Liver (tissue), 9 donors: ENCODE measurements around the gene CHN2. TPM values are rescaled to one million over a fixed set of nuclear protein-coding genes. Genes with fewer than 3 reads are reported as not detected.

Experiments
- DNase-seq: peaks from one replicate; pipeline ENCODE4 v3.0.0-alpha.2; 2017; ENCODE audit warnings: low spot score
- H3K27ac ChIP-seq, 2 donors: one replicate each; pipeline ENCODE4 v1.7.0; 2013; ENCODE audit warnings: inconsistent platforms in 2 of 2, low read length in 2 of 2, control low read depth in 1 of 2, low read depth in 1 of 2, mild to moderate bottlenecking in 1 of 2
- H3K27me3 ChIP-seq, 4 donors: one replicate each; pipeline versions ENCODE4 v1.6.1 to v1.7.0; 2013; ENCODE audit warnings: low read length in 3 of 4, inconsistent platforms in 1 of 4, mild to moderate bottlenecking in 1 of 4, moderate library complexity in 1 of 4; ENCODE audit not compliant: control insufficient read depth in 4 of 4, insufficient read depth in 4 of 4
- H3K36me3 ChIP-seq, 4 donors: one replicate each; pipeline versions ENCODE4 v1.6.1 to v1.7.0; 2013; ENCODE audit warnings: low read length in 3 of 4, mild to moderate bottlenecking in 3 of 4, low read depth in 1 of 4, moderate library complexity in 1 of 4; ENCODE audit not compliant: control insufficient read depth in 4 of 4, insufficient read depth in 3 of 4
- H3K4me1 ChIP-seq, 4 donors: one replicate each; pipeline versions ENCODE4 v1.6.1 to v1.7.0; 2013; ENCODE audit warnings: low read length in 3 of 4, mild to moderate bottlenecking in 3 of 4, moderate library complexity in 1 of 4; ENCODE audit not compliant: control insufficient read depth in 4 of 4, insufficient read depth in 4 of 4
- H3K4me3 ChIP-seq, 3 donors: one replicate each; pipeline versions ENCODE4 v1.6.1 to v1.7.0; 2013; ENCODE audit warnings: low read length in 3 of 3, control low read depth in 1 of 3, low read depth in 1 of 3, mild to moderate bottlenecking in 1 of 3
- H3K9ac ChIP-seq, 2 donors: one replicate each; pipeline ENCODE4 v1.7.0; 2013; ENCODE audit warnings: low read length in 2 of 2, mild to moderate bottlenecking in 2 of 2, moderate library complexity in 2 of 2, control low read depth in 1 of 2, low read depth in 1 of 2
- H3K9me3 ChIP-seq, 4 donors: one replicate each; pipeline versions ENCODE4 v1.6.1 to v1.7.0; 2013; ENCODE audit warnings: low read length in 3 of 4; ENCODE audit not compliant: control insufficient read depth in 4 of 4
- CTCF ChIP-seq: fragments of 150-350 bp; IDR thresholded peaks from 2 replicates; pipeline ENCODE4 v1.5.1; 2017; ENCODE audit warnings: improper control_type of control experiment, low read depth, low read length; ENCODE audit not compliant: missing input control
- EGR1 ChIP-seq, 2 donors: IDR thresholded peaks; 2 replicates each; pipeline ENCODE4 v1.6.1; 2016 to 2018; ENCODE audit warnings: antibody characterized with exemption in 2 of 2, low read depth in 2 of 2
- FOXA1 ChIP-seq: IDR thresholded peaks from 2 replicates; pipeline ENCODE4 v1.6.1; 2016; ENCODE audit warnings: antibody characterized with exemption
- FOXA2 ChIP-seq: IDR thresholded peaks from 2 replicates; pipeline ENCODE4 v1.6.1; 2016; ENCODE audit warnings: antibody characterized with exemption
- GABPA ChIP-seq, 2 donors: IDR thresholded peaks in 1 of 2; conservative IDR thresholded peaks in 1 of 2; 2 replicates each; pipeline ENCODE4 v1.6.1; 2016; ENCODE audit warnings: antibody characterized with exemption in 2 of 2, mild to moderate bottlenecking in 1 of 2, moderate library complexity in 1 of 2
- HNF4A ChIP-seq, 2 donors: conservative IDR thresholded peaks; 2 replicates each; pipeline ENCODE4 v1.6.1; 2016; ENCODE audit warnings: antibody characterized with exemption in 2 of 2, mild to moderate bottlenecking in 2 of 2
- HNF4G ChIP-seq: IDR thresholded peaks from 2 replicates; pipeline ENCODE4 v1.6.1; 2016; ENCODE audit warnings: antibody characterized with exemption
- JUND ChIP-seq, 2 donors: IDR thresholded peaks; 2 replicates each; pipeline ENCODE4 v1.6.1; 2016; ENCODE audit warnings: antibody characterized with exemption in 2 of 2
- MAX ChIP-seq: IDR thresholded peaks from 2 replicates; pipeline ENCODE4 v1.6.1; 2016; ENCODE audit warnings: antibody characterized with exemption
- NR2F2 ChIP-seq: IDR thresholded peaks from 2 replicates; pipeline ENCODE4 v1.6.1; 2016; ENCODE audit warnings: antibody characterized with exemption
- RAD21 ChIP-seq, 2 donors: IDR thresholded peaks; 2 replicates each; pipeline ENCODE4 v1.6.1; 2016; ENCODE audit warnings: antibody characterized with exemption in 2 of 2, mild to moderate bottlenecking in 2 of 2
- REST ChIP-seq: IDR thresholded peaks from 2 replicates; pipeline ENCODE4 v1.6.1; 2016; ENCODE audit warnings: antibody characterized with exemption, mild to moderate bottlenecking
- RXRA ChIP-seq, 2 donors: IDR thresholded peaks; 2 replicates each; pipeline ENCODE4 v1.6.1; 2017 to 2018; ENCODE audit warnings: antibody characterized with exemption in 2 of 2, mild to moderate bottlenecking in 1 of 2
- SP1 ChIP-seq: IDR thresholded peaks from 2 replicates; pipeline ENCODE4 v1.6.1; 2018; ENCODE audit warnings: antibody characterized with exemption, mild to moderate bottlenecking
- TAF1 ChIP-seq: conservative IDR thresholded peaks from 2 replicates; pipeline ENCODE4 v1.6.1; 2016; ENCODE audit warnings: antibody characterized with exemption, mild to moderate bottlenecking
- YY1 ChIP-seq: IDR thresholded peaks from 2 replicates; pipeline ENCODE4 v1.6.1; 2016; ENCODE audit warnings: antibody characterized with exemption, mild to moderate bottlenecking
- WGBS: extraction: QIAGEN DNeasy Blood & Tissue Kit; methylation state at CpG from one replicate; pipeline ENCODE4 v1.1.7; 2013; 5-methylcytosine and 5-hydroxymethylcytosine counted together
- polyA plus RNA-seq, 2 donors: library from polyadenylated mRNA; stranded (reverse) in 1 of 2; unstranded in 1 of 2; fragments of 200-250 nt in 1 of 2; fragments of >200 nt in 1 of 2; fragmentation: Nextera tagmentation in 1 of 2; extraction: Ambion mirVana in 1 of 2; gene quantifications; one replicate each; pipeline versions ENCODE4 v1.2.1 to v1.2.3, GENCODE V29; 2013 to 2015
- total RNA-seq, 2 donors: library from RNA; depleted of rRNA; stranded (reverse); fragments of >200 nt; gene quantifications; one replicate each; pipeline ENCODE4 v1.2.3, GENCODE V29; 2014
- TF ChIP-seq, protein P1 (sequence below): IDR thresholded peaks from 2 replicates; pipeline ENCODE4 v1.6.1; 2016; ENCODE audit warnings: antibody characterized with exemption
- TF ChIP-seq, protein P2 (sequence below): IDR thresholded peaks from 2 replicates; pipeline ENCODE4 v1.6.1; 2016; ENCODE audit warnings: antibody characterized with exemption
- donor health status: healthy.
- donor health status: healthy.
- donor health status: healthy.
- donor health status: healthy.
- donor health status: healthy.

The CHN2 gene
- total and polyA plus RNA-seq, 4 donors, result 8.3 to 25.4 (median 17.8) TPM

DNA sequence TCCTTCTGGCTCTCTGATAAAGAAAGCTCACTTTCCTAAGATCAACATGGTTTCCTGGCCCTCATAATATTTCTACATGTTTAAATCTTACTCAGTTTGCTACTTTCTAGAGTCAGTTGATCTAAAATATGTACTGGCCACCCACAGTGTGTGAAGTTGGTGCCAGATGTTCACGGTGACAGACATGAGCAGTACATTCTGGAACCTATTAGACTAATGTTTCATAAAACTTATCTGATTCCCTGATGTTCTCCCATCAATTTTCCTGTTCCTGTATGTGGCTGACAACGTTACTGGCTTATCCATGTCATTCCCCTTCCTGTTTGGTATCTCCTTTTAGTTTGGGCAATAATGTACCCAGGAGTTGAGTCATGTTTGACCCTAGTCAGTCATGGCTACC is 34.5 kb upstream of the CHN2 start:
- TF ChIP-seq HNF4G (no peak), HNF4A (conservative IDR thresholded peaks at IDR 0.05) (no peak), MAX (no peak), NR2F2 (no peak), JUND (IDR thresholded peaks at IDR 0.05) (no peak), SP1 (no peak), RXRA (IDR thresholded peaks at IDR 0.05) (no peak), CTCF (no peak), YY1 (no peak), REST (no peak), EGR1 (IDR thresholded peaks at IDR 0.05; ENCODE audit: low read depth in 2 of 2) (no peak), TAF1 (no peak), FOXA1 (no peak), FOXA2 (no peak), GABPA (IDR thresholded peaks at IDR 0.05 in 1 of 2, conservative IDR thresholded peaks at IDR 0.05 in 1 of 2) (no peak)
- TF ChIP-seq, protein P1, sequence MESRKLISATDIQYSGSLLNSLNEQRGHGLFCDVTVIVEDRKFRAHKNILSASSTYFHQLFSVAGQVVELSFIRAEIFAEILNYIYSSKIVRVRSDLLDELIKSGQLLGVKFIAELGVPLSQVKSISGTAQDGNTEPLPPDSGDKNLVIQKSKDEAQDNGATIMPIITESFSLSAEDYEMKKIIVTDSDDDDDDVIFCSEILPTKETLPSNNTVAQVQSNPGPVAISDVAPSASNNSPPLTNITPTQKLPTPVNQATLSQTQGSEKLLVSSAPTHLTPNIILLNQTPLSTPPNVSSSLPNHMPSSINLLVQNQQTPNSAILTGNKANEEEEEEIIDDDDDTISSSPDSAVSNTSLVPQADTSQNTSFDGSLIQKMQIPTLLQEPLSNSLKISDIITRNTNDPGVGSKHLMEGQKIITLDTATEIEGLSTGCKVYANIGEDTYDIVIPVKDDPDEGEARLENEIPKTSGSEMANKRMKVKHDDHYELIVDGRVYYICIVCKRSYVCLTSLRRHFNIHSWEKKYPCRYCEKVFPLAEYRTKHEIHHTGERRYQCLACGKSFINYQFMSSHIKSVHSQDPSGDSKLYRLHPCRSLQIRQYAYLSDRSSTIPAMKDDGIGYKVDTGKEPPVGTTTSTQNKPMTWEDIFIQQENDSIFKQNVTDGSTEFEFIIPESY, result no peak
- TF ChIP-seq, protein P2, sequence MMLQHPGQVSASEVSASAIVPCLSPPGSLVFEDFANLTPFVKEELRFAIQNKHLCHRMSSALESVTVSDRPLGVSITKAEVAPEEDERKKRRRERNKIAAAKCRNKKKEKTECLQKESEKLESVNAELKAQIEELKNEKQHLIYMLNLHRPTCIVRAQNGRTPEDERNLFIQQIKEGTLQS, result no peak

DNA sequence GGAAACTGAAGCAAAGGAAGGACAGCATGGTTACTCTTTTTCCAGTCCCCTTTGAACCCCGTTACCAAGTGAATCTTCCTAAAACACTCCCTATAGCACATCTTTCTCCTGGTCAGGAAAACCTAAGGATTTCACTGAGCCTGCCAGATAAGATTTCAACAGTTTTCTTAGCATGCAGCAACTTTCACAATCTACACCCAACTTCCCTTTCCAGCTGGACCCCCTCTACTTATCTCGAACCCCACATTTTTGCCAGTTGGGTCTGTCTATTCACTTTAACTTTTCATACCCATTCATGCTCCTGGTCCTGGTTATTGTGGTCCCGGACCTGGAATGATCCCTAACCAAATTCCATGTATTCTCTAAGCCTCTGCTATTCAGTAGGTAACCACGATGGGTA is 33.3 kb upstream of the CHN2 start:
- H3K4me1 ChIP-seq, result no peaks in the 10 kb centered on the region
- H3K4me3 ChIP-seq, result no peak overlapping the region
- no peak overlapping the region for H3K9ac ChIP-seq
- no peak overlapping the region for H3K27ac ChIP-seq
- H3K36me3 ChIP-seq, result no peaks in the 10 kb centered on the region
- H3K9me3 ChIP-seq, result no peaks in the 10 kb centered on the region
- 83% methylated on average over 4 of the region's 4 CpGs for WGBS
- no peak for DNase-seq
- peaks cover 0 to 4% (median 0%) of the 10 kb centered on the region in 4 donors for H3K27me3 ChIP-seq
- TF ChIP-seq RXRA (IDR thresholded peaks at IDR 0.05) (no peak), FOXA2 (no peak), GABPA (IDR thresholded peaks at IDR 0.05 in 1 of 2, conservative IDR thresholded peaks at IDR 0.05 in 1 of 2) (no peak), HNF4A (conservative IDR thresholded peaks at IDR 0.05) (no peak), CTCF (no peak), FOXA1 (no peak), EGR1 (IDR thresholded peaks at IDR 0.05; ENCODE audit: low read depth in 2 of 2) (no peak), YY1 (no peak), RAD21 (IDR thresholded peaks at IDR 0.05) (no peak), MAX (no peak), JUND (IDR thresholded peaks at IDR 0.05) (no peak), SP1 (no peak), HNF4G (no peak), TAF1 (no peak), NR2F2 (no peak)
- TF ChIP-seq, protein P2, result no peak
- TF ChIP-seq, protein P1, result no peak

More for the DNA sequence above, 34.5 kb upstream of the CHN2 start:
- no peak for DNase-seq
- Histone ChIP-seq H3K4me1 (no peaks in the 10 kb centered on the region), H3K9me3 (no peaks in the 10 kb centered on the region), H3K27me3 (peaks cover 0 to 4% (median 0%) of the 10 kb centered on the region in 4 donors), H3K36me3 (no peaks in the 10 kb centered on the region), H3K4me3 (no peak overlapping the region), H3K27ac (no peak overlapping the region), H3K9ac (no peak overlapping the region)
- 37% methylated on average over 2 of the region's 2 CpGs for WGBS
